HUES48 (cell line): ENCODE results near the gene NREP.
A peak's percentile ranks its signal among the peaks of the same experiment; 100 is the strongest.

Source experiments
- H3K27ac ChIP-seq: one replicate; pipeline ENCODE4 v1.7.0; 2013; ENCODE audit warnings: low read depth, low read length, inconsistent platforms
- H3K27me3 ChIP-seq: 2 replicates; pipeline ENCODE4 v1.6.1; 2013; ENCODE audit warnings: mild to moderate bottlenecking, low read length; ENCODE audit not compliant: control insufficient read depth, insufficient read depth
- H3K36me3 ChIP-seq: 2 replicates; pipeline ENCODE4 v1.6.1; 2013; ENCODE audit warnings: low read length; ENCODE audit not compliant: control insufficient read depth, insufficient read depth
- H3K4me1 ChIP-seq: 2 replicates; pipeline ENCODE4 v1.6.1; 2013; ENCODE audit warnings: mild to moderate bottlenecking, low read length; ENCODE audit not compliant: control insufficient read depth, insufficient read depth
- H3K4me3 ChIP-seq: 2 replicates; pipeline ENCODE4 v1.5.1; 2013; ENCODE audit warnings: mild to moderate bottlenecking, low read depth, low read length
- H3K9ac ChIP-seq: 2 replicates; pipeline ENCODE4 v1.6.1; 2013; ENCODE audit warnings: mild to moderate bottlenecking, low read depth, low read length, moderate library complexity
- H3K9me3 ChIP-seq: 2 replicates; pipeline ENCODE4 v1.6.1; 2013; ENCODE audit warnings: low read length; ENCODE audit not compliant: control insufficient read depth, insufficient read depth

The NREP gene

DNA sequence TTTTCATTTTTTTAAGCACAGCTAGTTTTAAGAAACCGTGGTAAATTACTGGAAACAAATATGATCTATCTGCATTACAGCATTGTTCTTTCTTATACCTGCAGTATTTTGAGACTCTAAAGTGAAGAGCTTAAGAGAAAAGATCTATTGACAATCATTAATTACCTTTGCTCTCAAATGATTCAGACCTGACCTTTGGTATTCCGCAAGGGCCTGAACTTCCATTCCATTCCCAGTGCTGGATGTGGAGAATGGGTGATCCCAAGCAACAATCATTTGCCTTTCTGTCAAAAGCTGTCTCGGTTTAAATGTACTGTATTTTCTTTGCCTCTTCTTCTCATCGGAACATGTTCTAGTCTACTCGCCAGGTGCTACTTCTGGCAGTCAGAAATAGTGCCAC, 18.9 kb downstream of the NREP start:
- H3K4me3 ChIP-seq = no peak overlapping the region
- no peaks in the 10 kb centered on the region for H3K9me3 ChIP-seq
- peaks cover 66% of the 10 kb centered on the region for H3K4me1 ChIP-seq
- H3K27ac ChIP-seq = no peak overlapping the region
- no peak overlapping the region for H3K9ac ChIP-seq
- peaks cover 32% of the 10 kb centered on the region for H3K36me3 ChIP-seq
- no peaks in the 10 kb centered on the region for H3K27me3 ChIP-seq

DNA sequence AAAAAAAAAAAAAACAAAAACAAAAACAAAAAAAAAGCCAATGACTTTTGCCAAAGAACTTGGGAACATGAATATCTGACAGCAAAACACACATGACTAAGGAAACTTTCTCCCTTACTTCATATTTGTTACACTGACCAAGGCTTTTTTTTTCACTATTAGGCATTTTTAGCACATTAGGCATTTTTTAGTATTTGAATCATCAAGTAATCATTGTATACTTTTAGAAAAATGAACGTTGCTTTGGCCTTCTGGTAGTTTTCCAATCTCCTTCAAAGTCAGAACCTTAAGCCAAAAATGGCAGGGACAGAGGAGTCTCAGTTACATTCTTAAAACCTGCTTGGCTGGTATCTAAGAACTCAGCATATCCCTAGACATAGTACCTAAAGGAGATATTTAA, 19.3 kb downstream of the NREP start:
- Histone ChIP-seq H3K4me1 (peaks cover 62% of the 10 kb centered on the region), H3K36me3 (peaks cover 36% of the 10 kb centered on the region), H3K9me3 (no peaks in the 10 kb centered on the region), H3K9ac (no peak overlapping the region), H3K27ac (no peak overlapping the region), H3K4me3 (no peak overlapping the region), H3K27me3 (no peaks in the 10 kb centered on the region)

DNA sequence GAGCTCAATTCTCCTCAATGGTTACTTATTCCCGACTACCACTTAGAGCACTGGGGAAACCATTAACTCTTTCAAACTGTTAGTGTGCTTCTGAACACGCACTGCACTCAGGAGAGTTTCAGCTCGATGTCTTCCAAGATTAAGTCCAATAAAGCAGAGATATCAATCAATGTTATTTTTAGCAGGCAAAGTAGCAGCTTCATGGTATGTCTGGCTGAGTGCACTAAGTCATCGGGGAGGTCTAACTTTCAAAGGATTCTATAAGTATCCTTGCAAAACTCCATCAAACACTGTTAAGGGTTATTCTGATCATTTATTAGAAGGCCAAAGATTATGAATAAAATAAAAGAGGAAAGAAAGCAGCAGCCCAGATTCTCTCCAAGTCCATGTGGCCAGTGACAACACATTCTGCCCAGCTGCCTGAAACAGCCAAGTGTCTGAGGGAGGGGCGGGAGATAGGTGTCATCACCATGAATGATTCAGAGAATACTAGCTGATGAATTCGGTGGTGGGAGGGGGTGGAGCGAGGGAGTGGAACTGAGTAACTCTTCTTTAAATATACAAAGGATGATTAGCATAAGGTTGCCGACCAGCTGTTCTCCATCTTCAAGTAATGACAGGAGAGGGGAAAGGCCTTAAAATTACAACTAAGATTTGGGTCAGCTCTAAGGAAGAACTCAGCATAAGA, 21.3 kb downstream of the NREP start:
- Histone ChIP-seq H3K27me3 (no peaks in the 10 kb centered on the region), H3K9me3 (no peaks in the 10 kb centered on the region), H3K9ac (no peak overlapping the region), H3K27ac (peak overlapping the region; percentile 11), H3K36me3 (peaks cover 55% of the 10 kb centered on the region), H3K4me1 (peaks cover 42% of the 10 kb centered on the region), H3K4me3 (no peak overlapping the region)

DNA sequence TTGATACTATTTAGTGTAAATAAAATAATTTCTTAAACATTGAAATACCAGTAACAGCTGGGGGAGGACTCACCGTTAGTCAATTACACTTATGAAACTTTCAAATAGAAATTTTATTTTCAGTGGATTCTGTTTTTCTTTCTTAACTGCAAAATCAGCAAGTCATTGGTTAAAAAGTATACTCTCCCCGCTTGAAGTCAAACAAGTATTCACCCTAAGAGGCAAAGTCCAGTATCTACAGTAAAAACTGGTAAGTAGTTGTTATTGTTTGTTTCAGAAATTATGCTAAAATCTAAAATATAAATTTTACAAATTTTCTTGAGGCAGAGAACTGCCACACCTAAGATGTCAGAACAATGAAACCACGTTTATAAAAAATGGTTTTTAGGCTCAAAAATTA, 22.4 kb downstream of the NREP start:
- H3K4me3 ChIP-seq = no peak overlapping the region
- no peak overlapping the region for H3K27ac ChIP-seq
- peaks cover 64% of the 10 kb centered on the region for H3K36me3 ChIP-seq
- H3K9ac ChIP-seq = no peak overlapping the region
- peaks cover 41% of the 10 kb centered on the region for H3K4me1 ChIP-seq
- H3K27me3 ChIP-seq = no peaks in the 10 kb centered on the region
- no peaks in the 10 kb centered on the region for H3K9me3 ChIP-seq

DNA sequence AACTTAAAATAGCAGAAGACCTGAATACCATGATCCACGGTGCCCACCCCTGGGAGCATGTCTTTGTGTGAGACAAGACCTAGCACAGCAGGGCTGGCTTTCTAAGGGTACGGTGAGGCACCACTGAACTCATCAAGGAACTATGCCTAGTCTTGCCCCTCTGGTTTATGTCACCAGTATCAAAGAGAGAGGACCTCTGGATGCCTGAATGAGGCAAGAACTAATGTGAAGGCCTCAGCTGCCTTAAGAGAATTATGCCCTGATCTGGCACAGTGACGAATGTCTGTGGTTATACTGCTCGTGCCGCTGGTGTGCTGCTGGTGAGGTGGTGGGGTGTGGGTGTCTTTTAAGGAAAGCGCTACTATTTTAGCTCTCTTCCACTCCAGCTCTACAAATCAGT, 23.0 kb downstream of the NREP start:
- Histone ChIP-seq H3K9ac (no peak overlapping the region), H3K4me1 (peaks cover 35% of the 10 kb centered on the region), H3K27ac (no peak overlapping the region), H3K36me3 (peaks cover 68% of the 10 kb centered on the region), H3K4me3 (no peak overlapping the region), H3K9me3 (no peaks in the 10 kb centered on the region), H3K27me3 (no peaks in the 10 kb centered on the region)

DNA sequence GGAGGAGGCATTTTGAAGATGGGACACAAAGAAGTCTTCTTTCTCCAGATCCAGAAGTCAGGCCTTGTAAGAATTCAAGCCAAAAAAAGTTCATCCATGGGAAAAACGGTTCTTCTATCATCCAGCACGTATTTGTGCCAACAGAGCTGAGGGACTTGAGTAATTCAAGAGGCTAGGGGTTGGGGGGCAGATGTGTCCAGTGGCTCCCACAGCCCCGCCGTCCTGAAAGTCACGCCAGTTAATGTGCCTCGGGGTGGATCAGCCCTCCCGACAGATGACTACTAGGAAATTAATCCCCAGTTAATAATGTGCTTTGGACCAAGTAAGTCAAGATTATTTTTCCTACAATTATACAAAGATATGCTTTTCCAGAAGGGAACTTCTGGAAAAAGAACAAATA, 23.4 kb downstream of the NREP start:
- peaks cover 73% of the 10 kb centered on the region for H3K36me3 ChIP-seq
- H3K9me3 ChIP-seq = no peaks in the 10 kb centered on the region
- no peak overlapping the region for H3K4me3 ChIP-seq
- H3K27me3 ChIP-seq = no peaks in the 10 kb centered on the region
- H3K27ac ChIP-seq = no peak overlapping the region
- H3K9ac ChIP-seq = no peak overlapping the region
- peaks cover 31% of the 10 kb centered on the region for H3K4me1 ChIP-seq

DNA sequence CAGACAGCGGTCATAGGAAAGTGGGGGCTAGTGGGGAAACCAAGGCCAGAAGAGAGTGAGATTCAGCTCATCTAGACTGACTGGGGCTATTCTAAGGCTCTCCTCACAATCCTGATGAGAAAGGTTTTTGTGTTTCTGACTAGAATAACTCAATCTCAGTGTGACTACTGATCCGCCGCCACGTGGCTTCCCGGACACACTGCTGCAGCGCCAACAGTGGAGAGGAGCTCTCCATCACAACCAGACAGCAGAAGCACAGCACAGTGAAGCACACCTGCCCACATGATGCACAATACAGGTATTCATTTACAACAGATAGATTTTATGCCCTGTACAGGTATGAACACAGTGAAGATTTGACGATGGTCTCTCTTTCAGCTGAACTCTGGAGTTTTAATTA, 25.4 kb downstream of the NREP start:
- no peak overlapping the region for H3K4me3 ChIP-seq
- peaks cover 86% of the 10 kb centered on the region for H3K36me3 ChIP-seq
- no peak overlapping the region for H3K9ac ChIP-seq
- no peak overlapping the region for H3K27ac ChIP-seq
- peaks cover 12% of the 10 kb centered on the region for H3K4me1 ChIP-seq
- H3K27me3 ChIP-seq = no peaks in the 10 kb centered on the region
- no peaks in the 10 kb centered on the region for H3K9me3 ChIP-seq

DNA sequence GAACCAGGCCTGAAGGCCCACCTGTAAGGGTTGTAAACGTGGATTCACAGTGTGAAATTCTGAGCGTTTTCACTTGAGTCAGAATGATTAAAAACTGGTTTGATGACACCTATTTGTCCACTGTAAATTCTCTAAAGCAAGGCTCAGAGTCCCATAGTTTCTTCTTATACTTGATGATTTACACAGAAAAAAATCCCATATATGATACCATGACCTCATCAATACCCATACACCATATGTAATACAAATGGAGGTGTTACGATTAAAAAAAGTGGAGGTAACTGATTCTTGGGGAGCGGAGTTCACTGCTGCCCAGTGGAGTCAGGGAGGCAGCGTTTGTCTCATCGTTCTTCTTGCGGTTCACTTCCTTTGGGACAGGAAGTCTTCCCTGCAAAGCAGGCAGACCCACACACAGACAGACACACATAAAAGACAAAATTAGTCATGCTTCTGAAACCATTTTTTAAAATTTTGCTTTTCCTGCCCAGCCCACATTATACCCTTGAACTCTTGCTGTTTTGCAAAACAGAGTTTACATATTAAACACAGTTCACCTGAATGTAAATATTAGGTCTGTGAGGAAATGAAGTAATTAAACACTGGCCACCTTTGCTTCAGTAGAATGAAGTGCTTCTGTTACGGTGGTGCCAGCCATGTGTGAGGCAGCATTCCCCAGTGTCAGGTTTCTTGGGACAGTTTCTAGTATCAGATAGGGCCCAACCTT, 26.2 kb downstream of the NREP start:
- H3K9me3 ChIP-seq = no peaks in the 10 kb centered on the region
- peaks cover 88% of the 10 kb centered on the region for H3K36me3 ChIP-seq
- H3K4me3 ChIP-seq = no peak overlapping the region
- no peak overlapping the region for H3K27ac ChIP-seq
- H3K4me1 ChIP-seq = peaks cover 5% of the 10 kb centered on the region
- H3K9ac ChIP-seq = no peak overlapping the region
- H3K27me3 ChIP-seq = no peaks in the 10 kb centered on the region

DNA sequence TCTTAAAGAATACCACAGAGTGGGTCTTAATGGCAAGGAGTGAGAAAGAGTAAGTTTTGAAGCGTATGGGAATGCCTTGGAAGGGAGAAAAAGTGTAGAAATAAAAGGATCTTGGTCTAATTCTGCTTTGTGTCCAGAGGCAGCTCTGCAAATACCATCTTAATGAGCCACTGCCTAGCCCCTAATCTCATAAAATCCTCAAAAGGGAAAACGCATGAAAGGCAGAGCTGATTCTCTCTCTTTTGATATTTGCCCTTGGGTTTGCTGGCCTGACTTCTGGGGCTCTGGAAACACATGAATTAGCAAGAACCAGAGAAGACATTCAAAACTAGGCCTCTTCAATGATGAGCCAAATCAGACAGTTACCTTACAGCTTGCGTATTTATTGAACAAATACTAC, 28.1 kb downstream of the NREP start:
- H3K27me3 ChIP-seq = no peaks in the 10 kb centered on the region
- H3K9me3 ChIP-seq = no peaks in the 10 kb centered on the region
- H3K9ac ChIP-seq = no peak overlapping the region
- no peaks in the 10 kb centered on the region for H3K4me1 ChIP-seq
- no peak overlapping the region for H3K4me3 ChIP-seq
- H3K36me3 ChIP-seq = peaks cover 70% of the 10 kb centered on the region
- H3K27ac ChIP-seq = no peak overlapping the region

DNA sequence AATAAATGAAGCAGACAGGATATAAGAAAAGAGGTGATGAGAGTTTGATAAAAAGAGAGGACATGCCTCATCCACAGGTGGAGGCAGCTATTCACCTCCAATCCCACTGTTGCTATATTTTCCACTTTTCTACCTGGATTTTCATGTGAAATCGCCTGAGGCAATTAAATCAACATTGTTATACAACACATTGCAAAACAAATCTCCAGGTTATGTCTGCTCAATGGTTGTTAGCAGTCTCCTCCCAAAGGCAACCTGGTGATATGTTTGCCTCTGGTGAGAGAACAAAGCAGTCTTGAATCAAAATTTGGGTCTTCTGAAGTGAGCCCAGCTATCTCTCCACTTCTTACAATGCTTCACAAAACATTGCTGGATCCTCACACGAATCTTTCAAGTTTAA, 30.0 kb downstream of the NREP start:
- H3K9ac ChIP-seq = no peak overlapping the region
- H3K9me3 ChIP-seq = no peaks in the 10 kb centered on the region
- H3K27ac ChIP-seq = no peak overlapping the region
- H3K36me3 ChIP-seq = peaks cover 51% of the 10 kb centered on the region
- no peak overlapping the region for H3K4me3 ChIP-seq
- no peaks in the 10 kb centered on the region for H3K27me3 ChIP-seq
- H3K4me1 ChIP-seq = peaks cover 4% of the 10 kb centered on the region; the same call in 1 of the 2 replicates

DNA sequence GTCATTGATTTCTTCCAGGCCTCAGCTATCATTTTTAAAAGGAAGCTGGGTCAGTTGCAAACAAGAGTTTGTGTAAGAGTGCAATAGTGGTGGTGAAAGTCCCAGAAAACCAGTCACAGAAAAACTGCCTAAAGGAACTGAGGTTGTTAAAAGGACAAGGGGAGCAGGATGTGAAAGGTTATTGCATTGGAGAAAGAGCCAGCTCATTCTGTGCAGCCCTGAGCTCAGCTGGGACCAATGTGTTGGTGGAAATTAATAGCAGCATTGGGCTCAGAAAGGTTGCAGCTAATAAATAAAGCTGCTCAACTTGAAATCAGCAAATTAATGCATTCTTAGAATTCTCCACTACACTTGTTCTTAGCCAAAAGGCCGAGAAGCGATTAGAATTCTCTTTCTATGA, 34.9 kb downstream of the NREP start:
- Histone ChIP-seq H3K4me1 (peaks cover 25% of the 10 kb centered on the region), H3K9me3 (no peaks in the 10 kb centered on the region), H3K4me3 (no peak overlapping the region), H3K36me3 (peaks cover 7% of the 10 kb centered on the region; the same call in 1 of the 2 replicates), H3K9ac (no peak overlapping the region), H3K27me3 (no peaks in the 10 kb centered on the region), H3K27ac (no peak overlapping the region)
